Sigmoid colon (tissue), 4 donors: ENCODE results near the gene CDIPT.

Source experiments
- EP300 ChIP-seq, 4 donors: sonication (generic); formaldehyde crosslinking; IDR thresholded peaks; one replicate each; pipeline ENCODE4 v1.6.1; 2017; ENCODE audit warnings: antibody characterized with exemption in 4 of 4
- POLR2A ChIP-seq, 2 donors: fragments of 450-650 bp; IDR thresholded peaks; one replicate each; pipeline ENCODE4 v1.6.1; 2016; ENCODE audit warnings: antibody characterized with exemption in 2 of 2, mild to moderate bottlenecking in 2 of 2, moderate library complexity in 2 of 2
- POLR2AphosphoS5 ChIP-seq, 4 donors: sonication (generic); formaldehyde crosslinking; IDR thresholded peaks; one replicate each; pipeline ENCODE4 v1.6.1; 2017; ENCODE audit warnings: antibody characterized with exemption in 4 of 4
- TF ChIP-seq, protein P1 (sequence below), 4 experiments: fragments of 450-650 bp in 3 of 4; fragments of 200-600 bp in 1 of 4; IDR thresholded peaks; one replicate each; pipeline ENCODE4 v1.5.1; 2016 to 2019; ENCODE audit warnings: antibody characterized with exemption in 4 of 4, mild to moderate bottlenecking in 3 of 4, moderate library complexity in 2 of 4

GRCh38 chr16:29901607-29901945 is 38.5 kb upstream of the CDIPT start:
- TF ChIP-seq POLR2A (IDR thresholded peaks at IDR 0.05) = no peak
- TF ChIP-seq, protein P1, sequence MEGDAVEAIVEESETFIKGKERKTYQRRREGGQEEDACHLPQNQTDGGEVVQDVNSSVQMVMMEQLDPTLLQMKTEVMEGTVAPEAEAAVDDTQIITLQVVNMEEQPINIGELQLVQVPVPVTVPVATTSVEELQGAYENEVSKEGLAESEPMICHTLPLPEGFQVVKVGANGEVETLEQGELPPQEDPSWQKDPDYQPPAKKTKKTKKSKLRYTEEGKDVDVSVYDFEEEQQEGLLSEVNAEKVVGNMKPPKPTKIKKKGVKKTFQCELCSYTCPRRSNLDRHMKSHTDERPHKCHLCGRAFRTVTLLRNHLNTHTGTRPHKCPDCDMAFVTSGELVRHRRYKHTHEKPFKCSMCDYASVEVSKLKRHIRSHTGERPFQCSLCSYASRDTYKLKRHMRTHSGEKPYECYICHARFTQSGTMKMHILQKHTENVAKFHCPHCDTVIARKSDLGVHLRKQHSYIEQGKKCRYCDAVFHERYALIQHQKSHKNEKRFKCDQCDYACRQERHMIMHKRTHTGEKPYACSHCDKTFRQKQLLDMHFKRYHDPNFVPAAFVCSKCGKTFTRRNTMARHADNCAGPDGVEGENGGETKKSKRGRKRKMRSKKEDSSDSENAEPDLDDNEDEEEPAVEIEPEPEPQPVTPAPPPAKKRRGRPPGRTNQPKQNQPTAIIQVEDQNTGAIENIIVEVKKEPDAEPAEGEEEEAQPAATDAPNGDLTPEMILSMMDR (IDR thresholded peaks at IDR 0.05) = no peak
- TF ChIP-seq POLR2AphosphoS5 (IDR thresholded peaks at IDR 0.05) = no peak
- TF ChIP-seq EP300 (IDR thresholded peaks at IDR 0.05) = no peak
